Measurements from ENCODE around the gene CALR.

DNA sequence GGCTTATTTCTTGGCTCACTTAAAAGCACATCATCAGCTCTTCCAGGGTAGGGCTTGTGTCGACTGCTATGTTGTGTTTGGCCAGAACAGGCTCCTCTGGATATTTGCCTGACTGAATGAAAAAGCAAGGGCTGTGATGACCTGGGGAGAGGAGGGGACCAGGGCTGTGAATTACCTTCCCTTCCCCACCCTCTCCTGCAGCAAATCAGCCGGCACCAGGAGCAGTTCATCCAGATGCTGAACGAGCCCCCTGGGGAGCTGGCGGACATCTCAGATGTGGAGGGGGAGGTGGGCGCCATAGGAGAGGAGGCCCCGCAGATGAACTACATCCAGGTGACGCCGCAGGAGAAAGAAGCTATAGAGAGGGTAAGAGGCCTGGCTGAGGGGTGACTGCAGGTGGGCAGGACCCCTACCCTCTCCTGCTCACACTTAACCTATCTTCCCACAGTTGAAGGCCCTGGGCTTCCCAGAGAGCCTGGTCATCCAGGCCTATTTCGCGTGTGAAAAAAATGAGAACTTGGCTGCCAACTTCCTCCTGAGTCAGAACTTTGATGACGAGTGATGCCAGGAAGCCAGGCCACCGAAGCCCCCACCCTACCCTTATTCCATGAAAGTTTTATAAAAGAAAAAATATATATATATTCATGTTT is 14.2 kb downstream of the CALR start:
- TF ChIP-seq, protein P1, sequence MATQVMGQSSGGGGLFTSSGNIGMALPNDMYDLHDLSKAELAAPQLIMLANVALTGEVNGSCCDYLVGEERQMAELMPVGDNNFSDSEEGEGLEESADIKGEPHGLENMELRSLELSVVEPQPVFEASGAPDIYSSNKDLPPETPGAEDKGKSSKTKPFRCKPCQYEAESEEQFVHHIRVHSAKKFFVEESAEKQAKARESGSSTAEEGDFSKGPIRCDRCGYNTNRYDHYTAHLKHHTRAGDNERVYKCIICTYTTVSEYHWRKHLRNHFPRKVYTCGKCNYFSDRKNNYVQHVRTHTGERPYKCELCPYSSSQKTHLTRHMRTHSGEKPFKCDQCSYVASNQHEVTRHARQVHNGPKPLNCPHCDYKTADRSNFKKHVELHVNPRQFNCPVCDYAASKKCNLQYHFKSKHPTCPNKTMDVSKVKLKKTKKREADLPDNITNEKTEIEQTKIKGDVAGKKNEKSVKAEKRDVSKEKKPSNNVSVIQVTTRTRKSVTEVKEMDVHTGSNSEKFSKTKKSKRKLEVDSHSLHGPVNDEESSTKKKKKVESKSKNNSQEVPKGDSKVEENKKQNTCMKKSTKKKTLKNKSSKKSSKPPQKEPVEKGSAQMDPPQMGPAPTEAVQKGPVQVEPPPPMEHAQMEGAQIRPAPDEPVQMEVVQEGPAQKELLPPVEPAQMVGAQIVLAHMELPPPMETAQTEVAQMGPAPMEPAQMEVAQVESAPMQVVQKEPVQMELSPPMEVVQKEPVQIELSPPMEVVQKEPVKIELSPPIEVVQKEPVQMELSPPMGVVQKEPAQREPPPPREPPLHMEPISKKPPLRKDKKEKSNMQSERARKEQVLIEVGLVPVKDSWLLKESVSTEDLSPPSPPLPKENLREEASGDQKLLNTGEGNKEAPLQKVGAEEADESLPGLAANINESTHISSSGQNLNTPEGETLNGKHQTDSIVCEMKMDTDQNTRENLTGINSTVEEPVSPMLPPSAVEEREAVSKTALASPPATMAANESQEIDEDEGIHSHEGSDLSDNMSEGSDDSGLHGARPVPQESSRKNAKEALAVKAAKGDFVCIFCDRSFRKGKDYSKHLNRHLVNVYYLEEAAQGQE (IDR thresholded peaks at IDR 0.05; ENCODE audit: insufficient read depth in 1 of 2, low read depth in 2 of 2, low read length in 2 of 2): no peak
- no peak for TF ChIP-seq POLR2AphosphoS5 (IDR thresholded peaks at IDR 0.05; ENCODE audit: low read depth, low read length)

All from PFSK-1 (cell line).